Stimulated activated CD8-positive, alpha-beta memory T cell treated with anti-CD3 and anti-CD28 coated beads, Interleukin-2, amount 100 ng/mL, for 1 hour (primary cell): ENCODE results near the gene CSGALNACT2.
"Not testable (repeated sequence)": the region's sequence is repeated elsewhere in the genome, so short reads cannot be mapped to it uniquely, and the experiment has no call there.

Source experiments
- DNase-seq, 2 donors: peaks; one replicate each; pipeline ENCODE4 v3.0.0-alpha.2; 2020; ENCODE audit warnings: low read depth in 2 of 2

The CSGALNACT2 gene

GRCh38 chr10:43215758-43216455 lies 77.7 kb downstream of the CSGALNACT2 start:
- DNase-seq = no peak

GRCh38 chr10:43216931-43217562 lies 78.8 kb downstream of the CSGALNACT2 start:
- no peak for DNase-seq

- DNase-seq = no peak
Measured at GRCh38 chr10:43217563-43218205, 79.4 kb downstream of the CSGALNACT2 start.

- no peak for DNase-seq
Measured at GRCh38 chr10:43218206-43218950, 80.1 kb downstream of the CSGALNACT2 start.

- DNase-seq = no peak
Measured at GRCh38 chr10:43218951-43219837, 80.9 kb downstream of the CSGALNACT2 start.

GRCh38 chr10:43219848-43220247 lies 81.6 kb downstream of the CSGALNACT2 start:
- DNase-seq = no peak

- DNase-seq = not testable (repeated sequence)
Measured at GRCh38 chr10:43220251-43220650, 82.0 kb downstream of the CSGALNACT2 start.

GRCh38 chr10:43220657-43221418 lies 82.6 kb downstream of the CSGALNACT2 start:
- DNase-seq = no peak

- DNase-seq = no peak
Measured at GRCh38 chr10:43221419-43222209, 83.4 kb downstream of the CSGALNACT2 start.

- DNase-seq = no peak
Measured at GRCh38 chr10:43222210-43222720, 84.0 kb downstream of the CSGALNACT2 start.

GRCh38 chr10:43223056-43223455 lies 84.8 kb downstream of the CSGALNACT2 start:
- DNase-seq = no peak

GRCh38 chr10:43224321-43224720 lies 86.1 kb downstream of the CSGALNACT2 start:
- DNase-seq = no peak

GRCh38 chr10:43225004-43225786 lies 87.0 kb downstream of the CSGALNACT2 start:
- DNase-seq = no peak

- no peak for DNase-seq
Measured at GRCh38 chr10:43225787-43226153, 87.5 kb downstream of the CSGALNACT2 start.

GRCh38 chr10:43226441-43226840 lies 88.2 kb downstream of the CSGALNACT2 start:
- no peak for DNase-seq

GRCh38 chr10:43226851-43227845 lies 88.9 kb downstream of the CSGALNACT2 start:
- DNase-seq = no peak
